ENCODE data around the gene EPN2. TPM values are rescaled to one million over a fixed set of nuclear protein-coding genes. Genes with fewer than 3 reads are reported as not detected.
A peak's percentile ranks its signal among the peaks of the same experiment; 100 is the strongest.

Gene EPN2
- polyA plus RNA-seq, 1 of the 3 experiments (the other 2 are of a cell fraction), result 38.9 TPM

DNA sequence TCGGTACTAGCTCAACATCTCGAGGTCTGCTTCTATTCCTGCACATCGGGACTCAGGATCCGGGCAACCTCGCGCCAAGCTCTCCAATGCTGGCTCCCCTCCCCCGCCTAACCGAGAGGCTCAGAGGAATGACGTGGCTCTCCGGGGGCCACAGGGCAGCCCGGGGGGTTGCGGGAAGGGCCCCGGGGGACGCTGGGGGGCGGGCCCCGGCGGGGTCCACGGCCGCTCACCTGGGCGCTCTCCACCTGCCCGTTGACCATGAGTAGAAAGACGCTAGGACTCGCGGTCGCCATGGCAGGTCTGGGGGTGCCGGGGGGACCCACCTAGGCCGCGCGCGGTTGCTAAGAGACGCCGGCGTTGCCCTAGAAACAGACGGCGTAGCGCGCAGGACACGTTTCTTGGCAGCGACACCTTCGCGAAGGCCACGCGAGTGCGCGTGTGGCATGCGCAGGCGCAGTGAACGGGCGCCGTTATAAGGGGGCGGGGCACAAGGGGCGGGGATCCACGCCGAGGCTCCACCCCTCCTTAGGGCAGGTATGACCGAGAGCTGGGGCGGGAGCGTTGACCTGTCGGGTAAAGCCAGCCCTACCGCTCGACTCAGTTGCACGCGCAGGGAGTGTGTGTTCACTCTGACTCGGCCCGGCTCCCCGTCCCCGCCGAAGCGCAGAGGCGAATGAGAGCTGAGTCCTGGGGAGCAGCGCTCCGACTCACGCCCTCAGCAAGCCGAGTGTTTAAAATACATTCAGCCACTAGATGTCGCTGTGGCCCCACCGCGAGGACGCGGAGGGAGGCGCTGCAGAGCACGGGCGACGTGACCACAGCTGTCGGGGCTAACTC, 125.3 kb downstream of the EPN2 start, which contains the start of gene B9D1 (continued):
- TF ChIP-seq PBX3 (IDR thresholded peaks at IDR 0.05) (no peak), IRF3 (IDR thresholded peaks at IDR 0.05; ENCODE audit: low read depth, low read length) (no peak), SMC3 (IDR thresholded peaks at IDR 0.05; ENCODE audit: low read depth, low read length) (peak; percentile 98), EP300 (IDR thresholded peaks at IDR 0.05; ENCODE audit: borderline replicate concordance in 1 of 2, low read depth in 1 of 2, low read length in 1 of 2) (no peak; a peak in 1 of 4 replicates), POLR2AphosphoS5 (IDR thresholded peaks at IDR 0.05; ENCODE audit: low read depth, low read length) (0 out of 2 replicates have a peak, but pooled peaks have one; percentile 8), MEF2A (IDR thresholded peaks at IDR 0.05; ENCODE audit: borderline replicate concordance, low read depth) (no peak), GABPA (IDR thresholded peaks at IDR 0.05; ENCODE audit: low read depth) (no peak), RFX5 (IDR thresholded peaks at IDR 0.05; ENCODE audit: low read length) (peak; percentile 97), USF2 (IDR thresholded peaks at IDR 0.05; ENCODE audit: borderline replicate concordance, low read depth, low read length) (no peak), TCF12 (IDR thresholded peaks at IDR 0.05) (no peak), TAF1 (IDR thresholded peaks at IDR 0.05; ENCODE audit: borderline replicate concordance, low read depth, low read length) (peak; percentile 14; the same call in 1 of the 2 replicates), GATA2 (CRISPR knock-in tag; IDR thresholded peaks at IDR 0.05) (no peak), FOXM1 (IDR thresholded peaks at IDR 0.05; ENCODE audit: low read depth) (no peak), FOXJ3 (CRISPR knock-in tag; IDR thresholded peaks at IDR 0.05) (no peak), EZH2phosphoT487 (IDR thresholded peaks at IDR 0.05; ENCODE audit: borderline replicate concordance, low read depth) (no peak), NFIC (IDR thresholded peaks at IDR 0.05; ENCODE audit: borderline replicate concordance) (peak; percentile 31; the same call in 1 of the 2 replicates), SIN3A (IDR thresholded peaks at IDR 0.05; ENCODE audit: borderline replicate concordance, low read depth, low read length) (no peak), RCOR1 (IDR thresholded peaks at IDR 0.05; ENCODE audit: low read length) (no peak), MXI1 (IDR thresholded peaks at IDR 0.05; ENCODE audit: low read depth, low read length) (peak; percentile 98), YY1 (IDR thresholded peaks at IDR 0.05; ENCODE audit: low read depth) (peak; percentile 52; the same call in 1 of the 2 replicates)
- TF ChIP-seq, protein P1, sequence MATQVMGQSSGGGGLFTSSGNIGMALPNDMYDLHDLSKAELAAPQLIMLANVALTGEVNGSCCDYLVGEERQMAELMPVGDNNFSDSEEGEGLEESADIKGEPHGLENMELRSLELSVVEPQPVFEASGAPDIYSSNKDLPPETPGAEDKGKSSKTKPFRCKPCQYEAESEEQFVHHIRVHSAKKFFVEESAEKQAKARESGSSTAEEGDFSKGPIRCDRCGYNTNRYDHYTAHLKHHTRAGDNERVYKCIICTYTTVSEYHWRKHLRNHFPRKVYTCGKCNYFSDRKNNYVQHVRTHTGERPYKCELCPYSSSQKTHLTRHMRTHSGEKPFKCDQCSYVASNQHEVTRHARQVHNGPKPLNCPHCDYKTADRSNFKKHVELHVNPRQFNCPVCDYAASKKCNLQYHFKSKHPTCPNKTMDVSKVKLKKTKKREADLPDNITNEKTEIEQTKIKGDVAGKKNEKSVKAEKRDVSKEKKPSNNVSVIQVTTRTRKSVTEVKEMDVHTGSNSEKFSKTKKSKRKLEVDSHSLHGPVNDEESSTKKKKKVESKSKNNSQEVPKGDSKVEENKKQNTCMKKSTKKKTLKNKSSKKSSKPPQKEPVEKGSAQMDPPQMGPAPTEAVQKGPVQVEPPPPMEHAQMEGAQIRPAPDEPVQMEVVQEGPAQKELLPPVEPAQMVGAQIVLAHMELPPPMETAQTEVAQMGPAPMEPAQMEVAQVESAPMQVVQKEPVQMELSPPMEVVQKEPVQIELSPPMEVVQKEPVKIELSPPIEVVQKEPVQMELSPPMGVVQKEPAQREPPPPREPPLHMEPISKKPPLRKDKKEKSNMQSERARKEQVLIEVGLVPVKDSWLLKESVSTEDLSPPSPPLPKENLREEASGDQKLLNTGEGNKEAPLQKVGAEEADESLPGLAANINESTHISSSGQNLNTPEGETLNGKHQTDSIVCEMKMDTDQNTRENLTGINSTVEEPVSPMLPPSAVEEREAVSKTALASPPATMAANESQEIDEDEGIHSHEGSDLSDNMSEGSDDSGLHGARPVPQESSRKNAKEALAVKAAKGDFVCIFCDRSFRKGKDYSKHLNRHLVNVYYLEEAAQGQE (IDR thresholded peaks at IDR 0.05; ENCODE audit: low read depth, low read length), result no peak

Measured in SK-N-SH (cell line).